ENCODE measurements around the gene FLRT2. TPM values are rescaled to one million over a fixed set of nuclear protein-coding genes. Genes with fewer than 3 reads are reported as not detected.

Gene FLRT2
- total and polyA plus RNA-seq, 9 of the 15 experiments (the other 6 are each of a cell fraction or from before 2014, with no cell fraction given) = 0.02 TPM; not detected in 8

DNA sequence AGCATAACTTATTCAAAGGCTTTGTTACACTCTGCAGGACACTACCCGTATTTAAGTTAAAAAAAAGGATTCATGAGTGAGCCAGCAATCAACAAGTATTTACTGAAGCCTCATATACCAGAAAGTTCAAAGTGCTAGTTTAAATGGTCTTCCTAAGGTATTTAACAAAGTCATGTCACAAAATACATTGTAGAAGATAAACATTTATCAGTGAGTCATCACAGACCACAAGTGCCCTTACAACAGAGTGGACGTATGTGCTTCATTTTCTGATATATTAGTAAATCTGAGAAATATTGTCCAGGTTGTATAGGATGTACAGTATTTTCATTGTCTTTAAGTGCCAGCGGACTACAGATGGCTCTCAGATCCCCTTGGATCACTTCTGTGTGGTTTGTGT is 24.2 kb downstream of the FLRT2 start:
- 0% methylated on average over 2 of the region's 3 CpGs for WGBS (ENCODE audit: insufficient coverage, low coverage, missing lambda C conversion rate)
- Histone ChIP-seq H2AFZ (ENCODE audit: low read depth, low read length) (no peak overlapping the region), H4K20me1 (replicated peaks; ENCODE audit: control insufficient read depth, insufficient read depth, low read length) (no peaks in the 10 kb centered on the region), H3K79me2 (ENCODE audit: control insufficient read depth, insufficient read depth, low read length) (no peaks in the 10 kb centered on the region), H3K36me3 (ENCODE audit: control insufficient read depth, insufficient read depth, low read length) (no peaks in the 10 kb centered on the region), H3K4me2 (ENCODE audit: insufficient read depth, low read length) (no peak overlapping the region), H3K9me1 (ENCODE audit: control insufficient read depth, insufficient read depth, low read length) (no peaks in the 10 kb centered on the region), H3K27me3 (ENCODE audit: control insufficient read depth in 2 of 2, insufficient read depth in 2 of 2, low read length in 2 of 2) (no peaks in the 10 kb centered on the region), H3K4me1 (replicated peaks in 1 of 2; ENCODE audit: control insufficient read depth in 2 of 2, insufficient read depth in 2 of 2, low read length in 2 of 2) (no peaks in the 10 kb centered on the region), H3K27ac (ENCODE audit: extremely low read depth, low read depth, low read length) (no peak overlapping the region), H3K9me3 (replicated peaks; ENCODE audit: control insufficient read depth, insufficient read depth, low read depth, low read length) (no peaks in the 10 kb centered on the region), H3K4me3 (no peak overlapping the region), H3K9ac (ENCODE audit: insufficient read depth in 1 of 2, low read depth in 2 of 2, low read length in 2 of 2) (no peak overlapping the region)
- DNase-seq (ENCODE audit: extremely low read depth in 1 of 4, low spot score in 3 of 4) (no peak), ATAC-seq (no peak), FAIRE-seq (no peak)
- in situ Hi-C loops (cut with MboI) (no loop called here), intact Hi-C loops (cut with micrococcal nuclease) (no loop called here)
- ChIA-PET POLR2A (no interaction called here), CTCF (ENCODE audit: low intra/inter-chr PET ratio) (no interaction called here)
- BruUV-seq (replicated peaks) = no TSS peak
- TF ChIP-seq ELF1 (tag; IDR thresholded peaks at IDR 0.05) (no peak), ZZZ3 (IDR thresholded peaks at IDR 0.05) (no peak), NCOA4 (IDR thresholded peaks at IDR 0.05; ENCODE audit: partially characterized antibody) (no peak), PML (IDR thresholded peaks at IDR 0.05; ENCODE audit: low read length) (no peak), LARP7 (IDR thresholded peaks at IDR 0.05) (no peak), ZNF217 (CRISPR knock-in tag; IDR thresholded peaks at IDR 0.05) (no peak), FOXK2 (conservative IDR thresholded peaks at IDR 0.05 in 1 of 2, IDR thresholded peaks at IDR 0.05 in 1 of 2; ENCODE audit: low read depth in 2 of 2) (no peak), HNRNPUL1 (IDR thresholded peaks at IDR 0.05; ENCODE audit: low read length) (no peak), CHCHD3 (CRISPR knock-in tag; IDR thresholded peaks at IDR 0.05) (no peak), ZNF551 (CRISPR knock-in tag; IDR thresholded peaks at IDR 0.05) (no peak), SRSF3 (IDR thresholded peaks at IDR 0.05; ENCODE audit: insufficient read depth, low read length) (no peak), HMG20A (CRISPR knock-in tag; conservative IDR thresholded peaks at IDR 0.05) (no peak), TAF9B (IDR thresholded peaks at IDR 0.05; ENCODE audit: partially characterized antibody) (no peak), STAT5B (CRISPR knock-in tag; IDR thresholded peaks at IDR 0.05) (no peak), PHF8 (IDR thresholded peaks at IDR 0.05; ENCODE audit: borderline replicate concordance, low read length) (no peak)
- TF ChIP-seq, protein P1, sequence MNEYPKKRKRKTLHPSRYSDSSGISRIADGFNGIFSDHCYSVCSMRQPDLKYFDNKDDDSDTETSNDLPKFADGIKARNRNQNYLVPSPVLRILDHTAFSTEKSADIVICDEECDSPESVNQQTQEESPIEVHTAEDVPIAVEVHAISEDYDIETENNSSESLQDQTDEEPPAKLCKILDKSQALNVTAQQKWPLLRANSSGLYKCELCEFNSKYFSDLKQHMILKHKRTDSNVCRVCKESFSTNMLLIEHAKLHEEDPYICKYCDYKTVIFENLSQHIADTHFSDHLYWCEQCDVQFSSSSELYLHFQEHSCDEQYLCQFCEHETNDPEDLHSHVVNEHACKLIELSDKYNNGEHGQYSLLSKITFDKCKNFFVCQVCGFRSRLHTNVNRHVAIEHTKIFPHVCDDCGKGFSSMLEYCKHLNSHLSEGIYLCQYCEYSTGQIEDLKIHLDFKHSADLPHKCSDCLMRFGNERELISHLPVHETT (CRISPR knock-in tag; conservative IDR thresholded peaks at IDR 0.05 in 1 of 2, IDR thresholded peaks at IDR 0.05 in 1 of 2) = no peak
- TF ChIP-seq, protein P2, sequence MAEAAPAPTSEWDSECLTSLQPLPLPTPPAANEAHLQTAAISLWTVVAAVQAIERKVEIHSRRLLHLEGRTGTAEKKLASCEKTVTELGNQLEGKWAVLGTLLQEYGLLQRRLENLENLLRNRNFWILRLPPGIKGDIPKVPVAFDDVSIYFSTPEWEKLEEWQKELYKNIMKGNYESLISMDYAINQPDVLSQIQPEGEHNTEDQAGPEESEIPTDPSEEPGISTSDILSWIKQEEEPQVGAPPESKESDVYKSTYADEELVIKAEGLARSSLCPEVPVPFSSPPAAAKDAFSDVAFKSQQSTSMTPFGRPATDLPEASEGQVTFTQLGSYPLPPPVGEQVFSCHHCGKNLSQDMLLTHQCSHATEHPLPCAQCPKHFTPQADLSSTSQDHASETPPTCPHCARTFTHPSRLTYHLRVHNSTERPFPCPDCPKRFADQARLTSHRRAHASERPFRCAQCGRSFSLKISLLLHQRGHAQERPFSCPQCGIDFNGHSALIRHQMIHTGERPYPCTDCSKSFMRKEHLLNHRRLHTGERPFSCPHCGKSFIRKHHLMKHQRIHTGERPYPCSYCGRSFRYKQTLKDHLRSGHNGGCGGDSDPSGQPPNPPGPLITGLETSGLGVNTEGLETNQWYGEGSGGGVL (CRISPR knock-in tag; IDR thresholded peaks at IDR 0.05) = no peak

Data from K562 (cell line).